ENCODE measurements around the gene SPRN.
"Not testable (repeated sequence)": the region's sequence is repeated elsewhere in the genome, so short reads cannot be mapped to it uniquely, and the experiment has no call there.

The SPRN gene

DNA sequence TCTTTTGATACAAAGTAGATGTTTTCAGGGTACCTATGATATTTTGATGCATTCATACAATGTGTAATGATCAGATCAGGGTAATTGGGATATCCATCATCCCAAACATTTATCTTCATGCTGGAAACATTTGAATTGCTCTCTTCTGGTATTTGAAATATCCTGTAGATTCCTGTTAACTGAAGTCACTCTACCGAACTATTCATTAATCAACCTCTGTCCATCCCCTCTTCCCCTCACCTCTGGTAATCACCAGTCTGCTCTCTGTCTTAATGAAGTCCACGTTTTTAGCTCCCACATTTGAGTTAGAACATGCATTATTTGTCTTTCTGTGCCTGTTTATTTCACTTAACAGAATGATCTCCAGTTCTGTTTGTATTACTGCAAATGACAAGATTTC is 19.2 kb downstream of the SPRN start:
- DNase-seq (ENCODE audit: low read depth), result no peak

DNA sequence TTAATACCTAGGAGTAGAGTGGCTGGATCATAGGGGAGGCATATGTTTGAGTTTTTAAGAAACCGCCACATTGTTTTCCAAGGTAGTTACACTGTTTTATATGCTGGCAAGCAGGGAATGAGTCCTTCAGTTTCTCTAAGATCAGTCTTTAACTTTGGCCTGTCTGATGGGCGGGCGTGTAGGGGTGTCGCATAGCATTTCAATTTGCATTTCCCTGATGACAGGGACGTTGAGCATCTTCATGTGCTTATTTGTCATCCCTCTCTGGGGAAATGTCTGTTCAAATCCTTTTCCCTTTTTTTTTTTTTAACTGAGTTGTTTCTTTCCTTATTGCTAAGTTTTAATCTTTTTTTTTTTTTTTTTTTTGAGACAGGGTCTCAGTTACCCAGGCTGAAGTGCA is 20.6 kb downstream of the SPRN start:
- no peak for DNase-seq (ENCODE audit: low read depth)

- DNase-seq (ENCODE audit: low read depth), result no peak
Observed at GRCh38 chr10:133403359-133403758, 21.1 kb downstream of the SPRN start.

DNA sequence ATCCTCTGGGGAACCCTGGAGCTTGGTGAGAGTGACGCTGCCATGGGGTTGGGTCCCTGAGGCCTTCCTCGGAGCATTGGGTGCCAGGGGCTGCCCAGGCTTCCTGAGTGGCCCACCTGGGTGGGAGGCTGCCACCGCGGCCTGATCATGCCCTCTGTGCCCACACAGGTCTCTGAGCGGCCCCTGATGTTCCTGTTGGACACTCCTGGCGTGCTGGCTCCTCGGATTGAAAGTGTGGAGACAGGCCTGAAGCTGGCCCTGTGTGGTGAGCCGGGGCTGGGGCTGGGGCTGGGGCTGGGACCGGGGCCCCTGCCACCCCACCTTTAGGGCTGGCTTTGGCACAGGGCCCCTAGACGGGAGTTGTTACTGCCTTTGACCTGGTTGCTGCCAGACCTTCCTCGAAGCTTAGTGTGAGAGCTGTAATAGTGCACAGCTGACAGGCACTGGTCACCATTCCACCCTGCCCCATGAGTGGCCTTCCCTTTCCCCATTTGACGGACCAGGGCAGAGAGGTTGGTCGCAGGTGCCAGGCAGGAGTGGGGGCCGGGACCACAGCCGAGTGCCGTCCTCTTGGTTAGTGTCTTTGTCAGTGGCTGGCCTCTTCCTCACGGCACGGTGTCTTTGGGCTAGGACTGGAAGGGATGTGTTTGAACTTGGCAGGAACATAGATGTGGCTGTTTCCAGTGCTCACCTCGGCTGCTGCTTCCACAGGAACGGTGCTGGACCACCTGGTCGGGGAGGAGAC is 22.3 kb downstream of the SPRN start:
- no peak for DNase-seq (ENCODE audit: low read depth)

- DNase-seq (ENCODE audit: low read depth), result no peak
Observed at GRCh38 chr10:133401500-133401899, 22.9 kb downstream of the SPRN start.

GRCh38 chr10:133400624-133401424 is 23.6 kb downstream of the SPRN start:
- DNase-seq (ENCODE audit: low read depth), result no peak

DNA sequence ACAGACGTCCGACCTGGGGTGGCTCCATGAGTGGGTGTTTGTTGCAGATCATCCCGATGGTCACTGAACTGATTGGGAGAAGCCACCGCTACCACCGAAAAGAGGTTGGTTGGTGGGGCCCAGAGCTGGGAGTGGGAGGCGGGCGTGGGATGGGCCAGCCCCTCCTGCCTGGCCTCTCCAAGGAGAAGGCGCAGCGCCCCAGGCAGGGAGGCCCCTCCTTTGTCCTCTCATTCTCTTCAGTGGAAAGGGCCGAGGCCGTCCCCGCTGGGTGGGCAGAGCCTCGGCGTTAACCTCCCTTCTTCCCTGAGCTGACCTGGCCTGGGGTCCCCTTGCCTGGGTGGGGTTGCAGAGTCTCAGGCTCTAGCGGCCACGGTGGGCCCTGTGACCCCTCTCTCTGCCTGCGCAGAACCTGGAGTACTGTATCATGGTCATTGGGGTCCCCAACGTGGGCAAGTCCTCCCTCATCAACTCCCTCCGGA is 25.3 kb downstream of the SPRN start:
- no peak for DNase-seq (ENCODE audit: low read depth)

DNA sequence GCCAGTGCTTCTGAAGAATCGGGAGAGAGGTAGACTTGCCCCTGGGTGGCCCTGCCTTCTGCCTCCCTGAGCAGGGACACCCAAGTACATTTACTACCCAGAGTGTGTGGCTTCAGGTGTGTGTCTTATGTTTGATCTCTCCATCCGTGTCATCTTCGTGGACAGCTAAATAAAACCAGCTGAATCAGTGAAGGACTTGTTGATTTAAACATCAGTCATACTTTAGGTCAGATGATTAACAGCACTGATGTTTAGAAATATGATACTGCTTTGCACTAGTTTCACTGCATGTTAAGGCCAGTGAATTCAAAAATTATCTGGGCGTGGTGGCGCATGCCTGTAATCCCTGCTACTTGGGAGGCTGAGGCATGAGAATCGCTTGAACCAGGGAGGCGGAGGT is 26.5 kb downstream of the SPRN start:
- DNase-seq (ENCODE audit: low read depth), result no peak

GRCh38 chr10:133396035-133396624 is 28.3 kb downstream of the SPRN start:
- DNase-seq (ENCODE audit: low read depth), result no peak

- no peak for DNase-seq (ENCODE audit: low read depth)
Observed at GRCh38 chr10:133394801-133395221, 29.6 kb downstream of the SPRN start.

DNA sequence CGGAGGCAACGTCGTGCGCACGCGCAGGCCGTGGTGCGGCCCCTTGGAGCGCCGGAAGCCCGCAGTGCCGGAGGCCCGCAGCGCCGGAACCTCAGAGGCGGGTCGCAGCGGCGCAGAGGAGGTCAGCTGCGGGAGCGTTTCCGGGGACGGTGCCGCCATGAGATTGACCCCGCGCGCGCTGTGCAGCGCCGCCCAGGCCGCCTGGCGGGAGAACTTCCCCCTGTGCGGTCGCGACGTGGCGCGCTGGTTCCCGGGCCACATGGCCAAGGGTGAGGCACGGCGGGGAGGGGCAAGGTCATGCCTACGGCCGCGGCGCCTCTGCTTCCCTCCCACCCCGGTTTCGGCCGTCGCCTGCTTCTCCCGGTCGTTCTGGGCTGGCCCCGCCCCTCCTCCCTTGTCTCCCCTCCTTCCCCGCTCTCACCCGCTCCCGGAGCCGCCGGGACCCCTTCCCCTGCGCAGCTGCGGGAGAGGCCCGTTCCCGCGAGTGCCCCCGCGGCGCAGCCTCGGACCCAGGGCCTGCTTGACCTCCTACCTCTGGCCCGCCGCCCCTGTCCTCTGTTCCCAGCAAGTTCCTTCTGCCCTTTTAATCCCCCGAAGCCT is 30.3 kb downstream of the SPRN start, which contains the start of gene MTG1:
Gene MTG1, plus strand, starts transcription at position 94 of the 600 bp plus-strand sequence. Its CDS starts 64 bp downstream, at position 158.
- peak; percentile 92 for DNase-seq (ENCODE audit: low read depth)

GRCh38 chr10:133393401-133394063 is 30.9 kb downstream of the SPRN start:
- DNase-seq (ENCODE audit: low read depth), result no peak

- no peak for DNase-seq (ENCODE audit: low read depth)
Observed at GRCh38 chr10:133391761-133392518, 32.5 kb downstream of the SPRN start.

DNA sequence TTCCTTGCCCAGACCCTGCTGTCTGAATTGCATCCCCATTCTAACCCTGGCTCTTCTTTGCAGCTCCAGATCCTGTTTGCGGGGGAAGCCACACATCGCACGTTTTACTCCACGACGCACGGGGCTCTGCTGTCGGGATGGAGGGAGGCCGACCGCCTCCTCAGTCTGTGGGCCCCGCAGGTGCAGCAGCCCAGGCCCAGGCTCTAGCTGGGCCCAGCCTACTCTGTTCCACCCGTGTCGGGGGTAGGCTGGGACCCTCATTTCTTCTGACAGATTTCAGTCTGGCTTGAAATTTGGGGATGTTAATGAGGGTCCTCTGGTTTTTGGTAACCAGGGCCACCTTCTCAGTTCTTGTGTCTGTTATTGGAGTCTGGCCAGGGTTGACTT is 33.2 kb downstream of the SPRN start:
- no peak for DNase-seq (ENCODE audit: low read depth)

GRCh38 chr10:133390597-133391248 is 33.7 kb downstream of the SPRN start:
- no peak for DNase-seq (ENCODE audit: low read depth)

- no peak for DNase-seq (ENCODE audit: low read depth)
Observed at GRCh38 chr10:133388973-133389818, 35.2 kb downstream of the SPRN start.

- DNase-seq (ENCODE audit: low read depth), result no peak
Observed at GRCh38 chr10:133388236-133388972, 36.0 kb downstream of the SPRN start.

- DNase-seq (ENCODE audit: low read depth), result not testable (repeated sequence)
Observed at GRCh38 chr10:133386951-133387350, 37.5 kb downstream of the SPRN start.

GRCh38 chr10:133385214-133385613 is 39.2 kb downstream of the SPRN start:
- no peak for DNase-seq (ENCODE audit: low read depth)
